Stomach (tissue), 9 donors: Measurements from ENCODE around the gene TP73. TPM values are rescaled to one million over a fixed set of nuclear protein-coding genes. Genes with fewer than 3 reads are reported as not detected.

Experiments used
- DNase-seq, 2 donors: peaks; one replicate each; pipeline versions ENCODE4 v3.0.0 to v3.0.0-alpha.2; 2013 to 2019
- H3K27ac ChIP-seq, 5 donors: fragments of 200-600 bp in 4 of 5; sonication (generic) in 4 of 5; one replicate each; pipeline ENCODE4 v1.5.1; 2013 to 2019; ENCODE audit warnings: mild to moderate bottlenecking in 1 of 5, moderate library complexity in 1 of 5
- H3K27me3 ChIP-seq, 3 donors: fragments of 200-600 bp; sonication (generic); one replicate each; pipeline ENCODE4 v1.5.1; 2017 to 2019; ENCODE audit warnings: mixed run types in 1 of 3
- H3K36me3 ChIP-seq, 4 donors: fragments of 200-600 bp; sonication (generic); 1 replicate in 3 of 4; 2 replicates in 1 of 4; pipeline ENCODE4 v1.5.1; 2016 to 2019
- H3K4me1 ChIP-seq, 4 donors: fragments of 200-600 bp; sonication (generic); one replicate each; pipeline ENCODE4 v1.5.1; 2016 to 2019
- H3K4me3 ChIP-seq, 4 donors: fragments of 200-600 bp; sonication (generic) in 3 of 4; one replicate each; pipeline ENCODE4 v1.5.1; 2016 to 2019; ENCODE audit warnings: mild to moderate bottlenecking in 1 of 4
- H3K9me3 ChIP-seq, 4 donors: fragments of 200-600 bp; sonication (generic); one replicate each; pipeline ENCODE4 v1.5.1; 2016 to 2019
- CTCF ChIP-seq, 7 experiments: fragments of 450-650 bp in 4 of 7; fragments of 200-600 bp in 3 of 7; sonication (generic) in 3 of 7; IDR thresholded peaks; one replicate each; pipeline ENCODE4 v1.5.1; 2016 to 2019; ENCODE audit warnings: antibody characterized with exemption in 7 of 7, control low read depth in 2 of 7, mild to moderate bottlenecking in 1 of 7
- EP300 ChIP-seq: sonication (generic); formaldehyde crosslinking; IDR thresholded peaks from one replicate; pipeline ENCODE4 v1.6.1; 2017; ENCODE audit warnings: antibody characterized with exemption
- POLR2A ChIP-seq, 4 donors: fragments of 450-650 bp; IDR thresholded peaks; one replicate each; pipeline ENCODE4 v1.6.1; 2016; ENCODE audit warnings: antibody characterized with exemption in 4 of 4, control low read depth in 2 of 4, mild to moderate bottlenecking in 1 of 4, moderate library complexity in 1 of 4
- POLR2AphosphoS5 ChIP-seq, 3 donors: sonication (generic); formaldehyde crosslinking; IDR thresholded peaks; one replicate each; pipeline ENCODE4 v1.6.1; 2016; ENCODE audit warnings: antibody characterized with exemption in 3 of 3
- WGBS, 5 donors: extraction: QIAGEN DNeasy Blood & Tissue Kit in 3 of 5; methylation state at CpG; one replicate each; pipeline versions ENCODE4 v1.1.5 to v1.1.7; 2013 to 2018; 5-methylcytosine and 5-hydroxymethylcytosine counted together
- intact Hi-C: fragments of 100-400 bp; cut with DNase I; formaldehyde crosslinking; loops from one replicate; pipeline ENCODE4 v1.15.1; 2023; ENCODE audit warnings: low total_unique reads
- polyA plus RNA-seq, 3 donors: library from polyadenylated mRNA; stranded (reverse); fragments of 200-250 nt; gene quantifications; one replicate each; pipeline ENCODE4 v1.2.3, GENCODE V29; 2013
- total RNA-seq, 5 donors: library from RNA; depleted of rRNA; stranded (reverse); fragments of >200 nt; gene quantifications; one replicate each; pipeline versions ENCODE4 v1.1.0 to v1.2.3, GENCODE V29; 2014 to 2016
- donor health status: healthy with polysubstance abuse.
- donor health status: Bipolar disorder and iron deficiency.
- donor health status: healthy.

The TP73 gene
- total and polyA plus RNA-seq, 8 donors: 0.25 to 9.8 (median 1.4) TPM; not detected in 4

- Histone ChIP-seq H3K27me3 (peaks cover 0 to 75% (median 15%) of the 10 kb centered on the region in 3 donors), H3K4me1 (peaks cover 4 to 8% (median 6%) of the 10 kb centered on the region in 4 donors), H3K27ac (no peak overlapping the region), H3K36me3 (no peaks in the 10 kb centered on the region), H3K9me3 (no peaks in the 10 kb centered on the region), H3K4me3 (no peak overlapping the region)
- TF ChIP-seq CTCF (IDR thresholded peaks at IDR 0.05): no peak
- TF ChIP-seq EP300: no peak
- TF ChIP-seq POLR2A (IDR thresholded peaks at IDR 0.05): no peak
- TF ChIP-seq POLR2AphosphoS5 (IDR thresholded peaks at IDR 0.05): no peak
- 84 to 100% (median 85%) methylated on average over 1 to 19 of the region's 19 CpGs for WGBS, 5 donors
- no peak for DNase-seq
- intact Hi-C loops: no loop called here
These were observed 33.6 kb downstream of the TP73 start for GRCh38 chr1:3685906-3686305.

DNA sequence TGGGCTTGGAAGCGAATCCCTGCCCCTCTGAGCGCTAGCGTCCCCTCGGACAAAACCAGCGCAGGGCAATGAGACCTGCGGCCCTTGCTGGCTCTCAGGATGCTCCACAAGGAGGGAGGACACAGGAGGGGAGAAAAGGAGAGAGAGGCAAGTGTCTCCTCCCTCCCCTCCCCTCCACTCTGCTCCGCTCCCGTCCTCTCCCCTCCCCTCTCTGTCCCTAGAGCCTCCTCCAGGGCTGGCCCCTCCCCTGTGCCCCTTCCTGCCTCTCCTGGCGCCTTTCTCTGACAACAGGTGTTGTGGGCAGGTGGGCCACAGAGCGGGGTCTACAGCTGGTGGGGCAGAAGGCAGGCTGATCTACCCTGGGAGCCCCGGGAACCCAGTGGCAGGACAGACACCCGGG is 35.2 kb downstream of the TP73 start:
- H3K4me1 ChIP-seq: peaks cover 4 to 8% (median 6%) of the 10 kb centered on the region in 4 donors
- no peak for TF ChIP-seq CTCF (IDR thresholded peaks at IDR 0.05)
- TF ChIP-seq EP300: no peak
- TF ChIP-seq POLR2AphosphoS5 (IDR thresholded peaks at IDR 0.05): no peak
- TF ChIP-seq POLR2A (IDR thresholded peaks at IDR 0.05): no peak
- H3K9me3 ChIP-seq: no peaks in the 10 kb centered on the region
- no peaks in the 10 kb centered on the region for H3K36me3 ChIP-seq
- intact Hi-C loops: no loop called here
- H3K27ac ChIP-seq: no peak overlapping the region
- peaks cover 0 to 69% (median 15%) of the 10 kb centered on the region in 3 donors for H3K27me3 ChIP-seq
- no peak overlapping the region for H3K4me3 ChIP-seq
- 74 to 85% (median 80%) methylated on average over 10 to 12 of the region's 12 CpGs for WGBS, 5 donors
- DNase-seq: no peak

DNA sequence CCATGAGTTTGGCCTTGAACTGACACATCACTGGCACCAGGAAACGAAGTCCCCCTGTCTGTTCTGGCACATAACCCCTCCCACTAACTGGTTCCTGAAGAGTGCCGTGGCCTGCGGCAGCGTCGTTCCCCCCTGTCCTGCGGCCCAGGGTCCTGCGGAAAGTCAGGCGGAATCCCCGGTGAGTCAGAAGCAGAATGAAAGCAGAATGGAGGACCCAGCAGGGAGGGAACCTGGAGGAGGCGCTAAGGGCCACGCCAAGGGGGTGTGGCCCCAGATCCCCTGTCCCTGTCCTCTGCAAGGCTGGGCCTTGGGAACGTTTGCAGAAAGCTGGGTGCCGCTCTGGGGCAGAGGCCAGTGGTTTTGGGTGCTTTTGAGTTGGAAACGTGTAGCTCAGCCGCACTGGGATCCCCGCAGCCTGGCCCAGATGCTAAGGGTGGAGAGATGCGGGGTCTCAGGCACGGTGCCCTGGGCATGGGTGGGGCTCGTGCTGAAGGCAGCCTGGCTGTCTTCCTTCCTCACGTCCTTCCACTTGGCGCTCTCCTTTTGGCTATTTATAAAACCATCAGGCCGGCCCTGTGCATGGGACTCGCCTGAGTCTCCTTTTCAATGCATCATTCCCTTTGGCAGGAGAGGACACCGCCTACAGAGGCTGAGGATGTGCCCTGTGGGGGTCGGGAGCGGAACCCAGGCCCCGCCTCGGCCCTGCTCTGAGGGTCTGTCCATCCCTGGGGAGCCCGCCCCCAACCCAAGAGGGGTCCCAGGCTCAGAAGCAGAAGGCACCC is 36.2 kb downstream of the TP73 start:
- Histone ChIP-seq H3K9me3 (no peaks in the 10 kb centered on the region), H3K4me3 (no peak overlapping the region), H3K36me3 (no peaks in the 10 kb centered on the region), H3K4me1 (peaks cover 4 to 8% (median 6%) of the 10 kb centered on the region in 4 donors), H3K27ac (no peak overlapping the region), H3K27me3 (peaks cover 0 to 62% (median 15%) of the 10 kb centered on the region in 3 donors)
- TF ChIP-seq EP300 (no peak), POLR2A (IDR thresholded peaks at IDR 0.05) (no peak), CTCF (IDR thresholded peaks at IDR 0.05) (no peak), POLR2AphosphoS5 (IDR thresholded peaks at IDR 0.05) (no peak)
- WGBS, 5 donors: 51 to 63% (median 56%) methylated on average over 18 to 29 of the region's 29 CpGs
- intact Hi-C loops: no loop called here
- DNase-seq: no peak

DNA sequence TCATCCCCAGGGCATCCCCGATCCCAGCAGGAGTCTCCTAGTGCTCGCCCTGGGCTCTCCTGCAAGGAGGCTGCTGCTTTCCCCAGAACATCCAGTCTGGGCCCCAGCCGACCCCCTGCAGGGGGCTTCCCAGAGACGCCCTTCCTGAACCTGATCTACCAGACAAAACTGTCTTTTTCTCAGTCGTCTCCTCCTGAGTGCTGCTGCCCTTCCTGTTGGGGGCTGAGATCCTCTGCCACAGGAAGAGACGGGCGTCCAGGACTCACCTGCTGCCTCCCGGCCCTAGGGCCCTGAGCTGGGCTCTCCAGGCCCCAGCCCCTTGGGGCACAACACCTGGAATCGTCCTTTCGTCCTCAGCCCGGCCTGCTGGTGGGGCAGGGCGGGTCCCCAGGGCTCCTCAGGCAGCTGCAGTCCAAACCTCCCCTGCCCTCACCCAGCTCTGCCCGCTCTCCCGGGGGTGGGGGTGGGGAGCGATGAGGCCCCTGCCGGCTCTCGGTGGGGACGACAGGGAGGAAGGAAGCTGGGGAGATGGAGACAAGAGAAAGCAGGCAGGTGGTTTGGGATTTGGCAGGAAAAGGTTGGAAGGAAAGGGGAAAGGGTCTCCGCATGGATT is 36.9 kb downstream of the TP73 start:
- 50 to 56% (median 54%) methylated on average over 18 to 19 of the region's 19 CpGs for WGBS, 5 donors
- no peaks in the 10 kb centered on the region for H3K36me3 ChIP-seq
- intact Hi-C loops: no loop called here
- no peak overlapping the region for H3K27ac ChIP-seq
- H3K4me1 ChIP-seq: peaks cover under 1 to 3% (median 1%) of the 10 kb centered on the region in 4 donors
- H3K9me3 ChIP-seq: no peaks in the 10 kb centered on the region
- DNase-seq: no peak
- peaks cover 0 to 55% (median 8%) of the 10 kb centered on the region in 3 donors for H3K27me3 ChIP-seq
- no peak overlapping the region for H3K4me3 ChIP-seq
- TF ChIP-seq EP300 (no peak), POLR2AphosphoS5 (IDR thresholded peaks at IDR 0.05) (no peak), CTCF (IDR thresholded peaks at IDR 0.05) (no peak), POLR2A (IDR thresholded peaks at IDR 0.05) (no peak)
